ELR (cell line): ENCODE results near the gene MYO18B.

Experiments
- DNase-seq: peaks from one replicate; pipeline ENCODE4 v3.0.0-alpha.2; 2015; ENCODE audit warnings: low read depth

The MYO18B gene

GRCh38 chr22:25749420-25750169 lies 7.6 kb downstream of the MYO18B start:
- DNase-seq = no peak

DNA sequence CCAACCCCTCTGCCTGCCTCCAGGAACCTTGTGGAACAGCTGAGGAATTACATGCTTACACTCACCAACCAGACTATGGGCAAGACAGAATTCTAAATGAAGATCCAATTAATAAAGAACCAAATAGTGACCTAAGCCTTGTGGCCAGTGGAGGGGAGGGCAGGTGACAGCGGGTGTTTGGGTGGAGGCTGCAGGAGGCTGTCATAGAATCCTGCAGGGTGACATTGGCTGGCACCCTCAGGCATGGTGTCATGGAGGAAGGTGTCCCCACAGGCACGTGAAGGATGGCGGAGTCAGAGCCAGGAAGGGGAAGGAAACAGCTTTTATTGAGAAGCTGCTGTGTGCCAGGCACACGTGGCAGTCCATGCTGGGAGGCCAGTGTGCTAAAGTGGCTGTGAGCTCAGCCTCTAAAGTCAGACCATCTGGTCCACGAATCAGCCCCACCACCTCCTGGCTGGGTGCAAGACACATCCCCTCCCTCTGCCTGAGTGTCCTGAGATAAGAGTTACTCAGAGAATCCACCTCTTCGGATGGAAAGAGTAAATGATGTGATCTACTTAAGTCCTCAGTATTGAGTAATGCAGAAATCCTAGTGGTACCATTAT lies 8.7 kb downstream of the MYO18B start:
- no peak for DNase-seq

DNA sequence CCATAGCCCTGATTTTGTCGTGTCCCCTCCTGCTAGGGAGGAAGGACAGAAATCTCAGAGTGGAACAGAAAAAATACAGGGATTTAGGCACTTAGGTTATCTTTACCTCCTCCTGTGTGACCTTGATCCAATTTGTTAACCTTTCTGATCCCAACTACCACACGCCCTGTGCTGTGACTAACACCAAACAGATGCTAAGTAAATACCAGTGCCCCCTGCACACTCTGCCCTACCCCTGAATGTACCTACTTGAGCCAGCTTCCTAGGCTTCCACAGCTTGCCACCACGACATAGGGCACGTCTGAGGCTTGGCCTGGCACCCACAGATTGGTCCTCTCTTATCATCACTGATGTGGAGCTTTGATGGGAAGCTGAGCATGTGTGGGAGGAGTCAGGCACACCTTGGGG lies 9.2 kb downstream of the MYO18B start:
- no peak for DNase-seq

GRCh38 chr22:25752615-25753214 lies 10.7 kb downstream of the MYO18B start:
- no peak for DNase-seq

DNA sequence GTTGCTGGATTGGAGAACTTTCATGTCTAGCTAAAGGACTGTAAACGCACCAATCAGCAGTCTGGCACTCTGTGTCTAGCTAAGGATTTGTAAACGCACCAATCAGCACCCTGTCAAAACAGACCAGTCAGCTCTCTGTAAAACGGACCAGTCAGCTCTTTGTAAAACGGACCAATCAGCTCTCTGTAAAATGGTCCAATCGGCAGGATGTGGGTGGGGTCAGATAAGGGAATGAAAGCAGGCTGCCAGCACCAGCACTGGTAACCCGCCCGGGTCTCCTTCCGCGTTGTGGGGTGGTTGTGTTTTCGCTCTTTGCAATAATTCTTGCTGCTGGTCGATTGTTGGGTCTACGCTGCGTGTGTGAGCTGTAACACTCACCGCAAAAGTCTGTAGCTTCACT lies 11.3 kb downstream of the MYO18B start:
- no peak for DNase-seq

DNA sequence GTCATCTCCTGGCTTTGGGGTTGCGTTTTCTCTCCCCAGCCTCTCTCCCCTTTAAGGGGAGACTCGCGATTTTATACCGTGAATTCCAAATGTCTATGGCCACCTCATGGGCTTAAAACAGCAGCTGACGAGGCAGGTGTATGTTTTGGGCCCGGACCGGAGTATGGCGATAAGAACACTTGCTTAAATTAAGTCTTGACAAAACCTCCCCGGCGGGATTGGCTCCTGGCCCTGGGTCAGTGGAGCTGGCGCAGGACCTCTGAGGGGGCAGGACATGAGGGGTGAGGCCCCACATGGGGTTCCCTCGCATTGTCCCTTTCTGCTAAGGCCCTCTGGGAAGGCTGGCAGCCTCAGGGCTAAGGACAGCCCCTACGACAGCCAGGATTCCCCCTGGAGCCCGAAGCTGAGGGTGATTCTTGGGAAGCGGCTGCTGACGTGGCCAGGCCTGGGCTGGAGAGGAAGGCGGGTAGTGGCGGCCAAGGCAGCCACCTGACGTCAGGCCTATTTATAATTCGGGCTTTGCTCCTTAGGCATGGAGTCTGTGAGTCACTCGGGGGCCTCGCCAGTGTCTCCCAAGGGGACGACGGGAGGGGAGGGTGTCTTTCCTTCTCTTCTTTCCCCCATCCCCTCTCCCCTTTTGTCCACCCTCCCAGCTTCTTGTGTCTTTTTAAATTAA lies 12.7 kb downstream of the MYO18B start:
- DNase-seq = peak; percentile 78

GRCh38 chr22:25757686-25758085 lies 15.7 kb downstream of the MYO18B start:
- DNase-seq = no peak

- DNase-seq = no peak
Observed at GRCh38 chr22:25758316-25758715, 16.3 kb downstream of the MYO18B start.

DNA sequence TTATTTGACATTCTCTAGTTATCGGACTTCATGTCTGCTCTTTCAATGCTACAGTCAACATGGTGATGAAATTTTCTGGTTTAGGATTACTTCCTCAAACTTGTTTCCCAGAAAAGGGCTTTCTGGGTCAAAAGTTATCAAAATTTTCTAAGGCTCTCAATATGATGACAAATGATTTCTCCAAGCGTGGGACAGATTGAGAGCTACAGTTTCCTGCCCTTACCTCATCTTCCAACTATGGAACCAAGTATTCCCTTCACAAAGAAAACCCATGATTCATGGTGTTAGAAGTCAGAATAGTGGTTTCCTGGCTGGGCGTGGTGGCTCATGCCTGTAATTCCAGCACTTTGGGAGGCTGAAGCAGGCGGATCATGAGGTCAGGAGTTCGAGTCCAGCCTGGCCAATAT lies 17.8 kb downstream of the MYO18B start:
- DNase-seq = peak; percentile 97

- DNase-seq = peak; percentile 24
Observed at GRCh38 chr22:25760294-25760693, 18.3 kb downstream of the MYO18B start.

DNA sequence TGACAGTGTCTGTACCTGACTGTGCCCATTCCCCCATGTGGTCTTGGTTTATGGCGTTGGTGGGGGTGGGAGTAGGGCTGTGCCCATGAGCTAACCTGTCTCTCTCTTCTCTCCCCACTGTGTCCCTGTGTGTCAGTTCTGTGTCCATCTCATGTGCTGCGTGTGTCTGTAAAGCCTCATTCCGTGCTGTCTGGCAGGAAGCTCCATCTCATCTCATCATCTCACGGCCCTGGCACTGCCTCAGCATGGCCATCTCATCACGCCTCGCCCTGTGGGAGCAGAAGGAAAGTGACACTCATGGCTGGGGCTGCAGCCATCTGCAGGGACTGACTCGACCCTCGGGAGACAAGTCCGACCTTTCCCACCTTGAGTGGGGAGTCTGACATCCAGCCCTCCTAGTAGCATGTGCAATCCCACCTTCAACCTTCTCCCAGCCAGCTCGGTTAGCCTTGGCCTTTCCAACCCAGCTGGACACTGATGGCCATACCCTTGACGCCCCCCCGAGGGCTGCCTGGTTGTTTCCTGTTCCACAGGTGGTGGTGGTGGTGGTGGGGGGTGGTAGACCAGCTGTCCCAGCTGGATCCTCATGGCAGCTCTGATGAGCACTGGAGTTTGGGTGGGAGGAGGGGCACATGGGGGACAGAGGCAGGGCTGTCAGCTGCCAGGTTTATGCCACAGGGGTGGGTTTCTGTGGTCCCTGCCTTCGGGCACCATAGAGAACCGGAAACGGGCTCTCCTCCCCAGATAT lies 19.0 kb downstream of the MYO18B start:
- no peak for DNase-seq

- no peak for DNase-seq
Observed at GRCh38 chr22:25762147-25762546, 20.2 kb downstream of the MYO18B start.

GRCh38 chr22:25763239-25763777 lies 21.3 kb downstream of the MYO18B start:
- DNase-seq = peak; percentile 66

DNA sequence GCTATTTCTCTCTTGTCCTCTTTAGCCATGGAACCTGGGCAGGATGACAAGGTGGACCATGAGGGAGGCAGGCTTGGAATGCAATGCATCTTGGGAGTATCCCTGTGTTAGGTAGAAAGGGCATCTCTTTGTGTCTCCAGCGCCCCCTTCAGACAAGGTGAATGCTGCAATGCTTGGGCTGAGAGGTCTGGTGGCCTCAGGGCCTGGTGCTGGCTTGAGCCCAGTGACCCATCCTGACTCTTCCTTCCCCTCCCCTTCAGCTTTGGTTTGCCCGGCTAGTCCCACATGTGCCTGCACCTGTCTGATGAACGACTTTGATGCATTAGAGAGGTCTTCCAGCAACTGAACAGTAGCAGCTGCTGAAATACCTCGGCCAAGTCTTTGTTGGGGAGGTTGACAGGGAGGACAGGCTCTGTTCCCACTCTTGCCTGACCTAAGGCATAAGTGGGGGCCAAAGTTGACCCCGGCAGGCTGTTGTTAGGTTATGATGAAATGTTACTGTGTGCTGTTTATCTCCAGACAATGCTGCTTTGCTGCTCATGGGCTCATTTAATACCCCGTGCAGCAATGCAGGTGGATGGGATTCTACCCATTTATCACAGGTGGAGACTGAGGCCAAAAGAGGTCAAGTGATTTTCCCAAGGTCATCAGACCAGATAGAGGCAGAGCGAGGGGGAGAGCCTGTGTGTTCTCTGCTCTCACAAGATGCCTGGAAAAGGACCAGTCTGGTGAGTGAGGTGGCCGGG lies 22.5 kb downstream of the MYO18B start:
- DNase-seq = peak; percentile 16

DNA sequence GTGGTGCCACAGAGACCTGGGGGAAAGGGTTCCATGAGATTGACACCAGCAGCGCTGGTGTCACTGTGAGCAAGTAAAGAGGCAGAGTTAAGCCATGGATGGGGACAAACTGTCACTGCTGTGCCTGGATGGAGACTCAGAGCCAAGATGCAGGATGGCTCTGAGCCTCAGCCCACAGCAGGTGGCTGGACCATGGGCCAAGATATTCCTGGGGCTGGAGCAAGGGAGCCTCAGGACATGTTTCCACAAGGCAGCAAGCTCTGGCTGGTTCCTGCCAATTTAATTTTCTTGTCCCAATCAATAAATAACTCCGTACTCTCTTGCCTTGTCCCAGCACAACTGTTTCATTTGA lies 23.0 kb downstream of the MYO18B start:
- no peak for DNase-seq

DNA sequence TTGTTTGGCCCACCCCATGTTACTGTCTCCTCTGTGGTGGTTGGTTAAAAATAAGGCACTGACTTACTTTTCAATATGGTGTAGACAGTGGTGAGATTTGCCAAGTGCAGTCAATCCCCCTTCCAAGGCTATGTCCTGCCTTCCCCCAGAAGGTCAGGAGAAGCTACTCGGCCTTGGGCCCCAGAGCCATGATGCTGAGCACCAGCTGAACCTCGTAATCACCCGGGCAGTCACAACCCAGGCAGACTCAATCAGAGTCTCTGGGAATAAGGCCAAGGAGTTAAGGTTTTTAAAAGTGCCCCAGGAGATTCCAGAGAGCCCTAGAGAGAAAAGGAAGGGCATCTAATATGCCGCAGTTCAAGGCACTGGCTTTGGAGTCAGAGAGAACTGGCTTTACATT lies 23.8 kb downstream of the MYO18B start:
- no peak for DNase-seq

- DNase-seq = no peak
Observed at GRCh38 chr22:25766418-25766817, 24.4 kb downstream of the MYO18B start.

DNA sequence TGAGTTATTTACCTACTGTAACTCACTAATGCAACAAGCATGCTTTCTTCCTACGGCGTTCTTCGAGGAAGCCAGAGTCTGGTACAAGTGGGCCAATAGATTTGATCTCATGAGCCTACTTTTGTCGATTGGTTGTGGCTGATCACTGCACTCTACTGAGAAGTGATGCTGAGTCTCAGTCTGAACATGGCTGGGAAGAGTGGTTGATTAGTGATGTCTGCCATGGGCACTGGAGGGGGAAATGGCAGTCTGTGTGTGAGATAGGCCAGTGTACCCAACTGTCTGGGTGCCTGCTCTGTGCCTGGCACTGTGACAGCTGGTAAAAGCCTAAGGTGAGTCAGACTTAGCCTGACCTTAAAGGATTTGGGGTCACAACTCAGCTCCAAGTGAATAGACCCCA lies 28.3 kb downstream of the MYO18B start:
- no peak for DNase-seq

DNA sequence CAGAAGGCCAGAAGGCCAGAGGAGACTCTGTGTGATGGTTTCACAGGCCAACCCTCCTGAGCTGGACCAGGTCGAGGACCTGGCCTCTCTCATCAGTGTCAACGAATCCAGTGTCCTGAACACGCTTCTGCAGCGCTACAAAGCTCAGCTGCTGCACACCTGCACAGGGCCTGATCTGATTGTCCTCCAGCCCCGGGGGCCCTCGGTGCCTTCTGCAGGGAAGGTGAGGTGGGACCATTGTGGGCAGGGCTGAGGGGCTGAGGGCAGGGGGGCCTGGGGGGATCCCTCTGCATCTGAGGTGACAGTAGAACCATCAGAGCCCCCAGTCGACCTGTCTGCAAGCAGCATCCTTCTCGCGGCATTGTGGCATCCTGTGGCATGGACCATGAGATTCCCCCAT lies 30.3 kb downstream of the MYO18B start:
- DNase-seq = no peak

DNA sequence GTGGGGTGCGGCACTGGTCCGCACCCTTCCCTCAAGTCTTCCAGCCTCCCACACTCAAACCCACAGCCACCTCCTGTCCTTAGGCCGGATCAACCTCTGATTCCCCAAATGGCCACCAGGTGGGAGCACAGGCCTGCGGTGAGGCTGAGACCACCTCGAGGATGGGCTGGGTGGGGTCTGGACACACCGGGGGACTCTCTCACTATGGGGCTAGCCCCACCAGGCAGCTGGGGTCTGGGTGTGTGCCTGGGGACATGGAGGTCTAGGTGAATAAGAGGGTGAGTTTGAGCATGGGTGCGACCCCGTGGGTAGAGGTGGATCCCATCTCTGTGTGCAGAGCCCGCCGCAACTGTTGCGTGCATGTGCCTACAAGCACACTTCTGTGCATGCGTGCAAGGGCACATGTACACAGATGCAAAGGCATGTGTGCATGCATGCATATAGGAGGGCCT lies 32.6 kb downstream of the MYO18B start:
- DNase-seq = peak; percentile 41

- DNase-seq = peak; percentile 52
Observed at GRCh38 chr22:25775531-25775930, 33.5 kb downstream of the MYO18B start.
